ENCODE measurements around the gene CR2.

The CR2 gene

GRCh38 chr1:207474210-207474609, 20.1 kb downstream of the CR2 start:
- Histone ChIP-seq H3K4me2 (no peak overlapping the region), H3K9ac (no peak overlapping the region), H3K27ac (no peak overlapping the region), H3K4me1 (ENCODE audit: low read depth, poor library complexity, severe bottlenecking) (no peaks in the 10 kb centered on the region), H2AFZ (ENCODE audit: low read depth) (no peak overlapping the region), H3K36me3 (ENCODE audit: insufficient read depth) (no peaks in the 10 kb centered on the region), H3K27me3 (ENCODE audit: insufficient read depth, low read depth) (no peaks in the 10 kb centered on the region), H4K20me1 (ENCODE audit: insufficient read depth) (no peaks in the 10 kb centered on the region), H3K79me2 (ENCODE audit: insufficient read depth, low read depth) (no peaks in the 10 kb centered on the region), H3K4me3 (IDR thresholded peaks at IDR 0.05; ENCODE audit: insufficient read depth, low read depth, low read length) (no peak overlapping the region)
- TF ChIP-seq CTCF (conservative IDR thresholded peaks at IDR 0.05; ENCODE audit: low read depth, low read length): no peak

GRCh38 chr1:207486198-207486597, 32.1 kb downstream of the CR2 start:
- no peaks in the 10 kb centered on the region for H3K27me3 ChIP-seq (ENCODE audit: insufficient read depth, low read depth)

GRCh38 chr1:207487636-207488035, 33.5 kb downstream of the CR2 start:
- no peak for TF ChIP-seq CTCF (conservative IDR thresholded peaks at IDR 0.05; ENCODE audit: low read depth, low read length)
- Histone ChIP-seq H3K36me3 (ENCODE audit: insufficient read depth) (no peaks in the 10 kb centered on the region), H3K27ac (no peak overlapping the region), H3K9ac (no peak overlapping the region), H2AFZ (ENCODE audit: low read depth) (no peak overlapping the region), H3K4me1 (ENCODE audit: low read depth, poor library complexity, severe bottlenecking) (no peaks in the 10 kb centered on the region), H3K27me3 (ENCODE audit: insufficient read depth, low read depth) (no peaks in the 10 kb centered on the region), H3K79me2 (ENCODE audit: insufficient read depth, low read depth) (no peaks in the 10 kb centered on the region), H3K4me3 (IDR thresholded peaks at IDR 0.05; ENCODE audit: insufficient read depth, low read depth, low read length) (no peak overlapping the region), H3K4me2 (no peak overlapping the region), H4K20me1 (ENCODE audit: insufficient read depth) (no peaks in the 10 kb centered on the region)

More at GRCh38 chr1:207486198-207486597, 32.1 kb downstream of the CR2 start:
- Histone ChIP-seq H3K4me2 (no peak overlapping the region), H3K27ac (no peak overlapping the region), H4K20me1 (ENCODE audit: insufficient read depth) (no peaks in the 10 kb centered on the region), H3K9ac (no peak overlapping the region), H3K4me1 (ENCODE audit: low read depth, poor library complexity, severe bottlenecking) (no peaks in the 10 kb centered on the region), H3K36me3 (ENCODE audit: insufficient read depth) (no peaks in the 10 kb centered on the region), H3K4me3 (IDR thresholded peaks at IDR 0.05; ENCODE audit: insufficient read depth, low read depth, low read length) (no peak overlapping the region), H2AFZ (ENCODE audit: low read depth) (no peak overlapping the region), H3K79me2 (ENCODE audit: insufficient read depth, low read depth) (no peaks in the 10 kb centered on the region)
- TF ChIP-seq CTCF (conservative IDR thresholded peaks at IDR 0.05; ENCODE audit: low read depth, low read length): no peak

GRCh38 chr1:207493212-207493611, 39.1 kb downstream of the CR2 start:
- Histone ChIP-seq H3K27me3 (ENCODE audit: insufficient read depth, low read depth) (no peaks in the 10 kb centered on the region), H3K27ac (no peak overlapping the region)
- TF ChIP-seq CTCF (conservative IDR thresholded peaks at IDR 0.05; ENCODE audit: low read depth, low read length): no peak

More at GRCh38 chr1:207493212-207493611, 39.1 kb downstream of the CR2 start:
- no peak overlapping the region for H3K4me3 ChIP-seq (IDR thresholded peaks at IDR 0.05; ENCODE audit: insufficient read depth, low read depth, low read length)
- no peak overlapping the region for H3K9ac ChIP-seq
- H2AFZ ChIP-seq (ENCODE audit: low read depth): no peak overlapping the region
- no peaks in the 10 kb centered on the region for H3K36me3 ChIP-seq (ENCODE audit: insufficient read depth)
- H4K20me1 ChIP-seq (ENCODE audit: insufficient read depth): no peaks in the 10 kb centered on the region
- no peak overlapping the region for H3K4me2 ChIP-seq
- H3K79me2 ChIP-seq (ENCODE audit: insufficient read depth, low read depth): no peaks in the 10 kb centered on the region
- no peaks in the 10 kb centered on the region for H3K4me1 ChIP-seq (ENCODE audit: low read depth, poor library complexity, severe bottlenecking)

Data from KMS-11 (cell line).